ENCODE data around the gene USF1.

DNA sequence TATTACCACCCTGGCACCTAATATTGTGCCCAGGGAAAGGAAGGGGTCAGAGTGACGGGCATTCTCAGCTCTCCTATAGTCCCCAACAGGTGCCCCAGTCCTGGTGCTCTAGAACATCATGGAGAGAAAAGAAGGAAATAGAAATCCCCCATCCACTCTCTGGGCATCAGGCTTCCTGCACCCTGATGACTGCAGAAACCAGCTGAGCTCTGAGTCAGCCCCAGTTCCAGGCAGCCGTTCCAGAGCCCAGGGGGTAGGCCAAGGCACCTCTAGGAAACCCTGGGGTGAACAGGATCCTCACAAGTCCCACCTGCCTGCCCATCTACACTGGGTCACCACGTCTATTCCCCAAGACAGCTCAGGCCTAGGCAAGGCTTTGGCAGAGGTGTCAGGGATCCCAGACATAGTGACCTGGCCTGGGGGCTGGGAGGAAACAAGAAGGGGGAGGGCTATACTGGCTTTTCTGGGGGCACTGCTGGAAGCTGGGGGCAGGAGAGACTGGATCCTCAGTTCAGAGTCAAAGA lies 42.9 kb upstream of the USF1 start:
- TF ChIP-seq, protein P1, sequence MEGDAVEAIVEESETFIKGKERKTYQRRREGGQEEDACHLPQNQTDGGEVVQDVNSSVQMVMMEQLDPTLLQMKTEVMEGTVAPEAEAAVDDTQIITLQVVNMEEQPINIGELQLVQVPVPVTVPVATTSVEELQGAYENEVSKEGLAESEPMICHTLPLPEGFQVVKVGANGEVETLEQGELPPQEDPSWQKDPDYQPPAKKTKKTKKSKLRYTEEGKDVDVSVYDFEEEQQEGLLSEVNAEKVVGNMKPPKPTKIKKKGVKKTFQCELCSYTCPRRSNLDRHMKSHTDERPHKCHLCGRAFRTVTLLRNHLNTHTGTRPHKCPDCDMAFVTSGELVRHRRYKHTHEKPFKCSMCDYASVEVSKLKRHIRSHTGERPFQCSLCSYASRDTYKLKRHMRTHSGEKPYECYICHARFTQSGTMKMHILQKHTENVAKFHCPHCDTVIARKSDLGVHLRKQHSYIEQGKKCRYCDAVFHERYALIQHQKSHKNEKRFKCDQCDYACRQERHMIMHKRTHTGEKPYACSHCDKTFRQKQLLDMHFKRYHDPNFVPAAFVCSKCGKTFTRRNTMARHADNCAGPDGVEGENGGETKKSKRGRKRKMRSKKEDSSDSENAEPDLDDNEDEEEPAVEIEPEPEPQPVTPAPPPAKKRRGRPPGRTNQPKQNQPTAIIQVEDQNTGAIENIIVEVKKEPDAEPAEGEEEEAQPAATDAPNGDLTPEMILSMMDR (IDR thresholded peaks at IDR 0.05): no peak
- no peak for TF ChIP-seq POLR2AphosphoS5 (IDR thresholded peaks at IDR 0.05)
- no peak for TF ChIP-seq POLR2A (IDR thresholded peaks at IDR 0.05)
- no peak for TF ChIP-seq EP300 (IDR thresholded peaks at IDR 0.05)
